SK-N-MC (cell line): Measurements from ENCODE around the gene CD27.

ENCODE experiments used
- DNase-seq: peaks from one replicate; pipeline ENCODE4 v3.0.0-alpha.2; 2011; ENCODE audit warnings: low read depth, low spot score
- H3K27ac ChIP-seq: fragments of 200-600 bp; sonication (generic); 2 replicates; pipeline ENCODE4 v1.5.1; 2016; ENCODE audit warnings: mixed run types
- H3K36me3 ChIP-seq: fragments of 200-600 bp; sonication (generic); 2 replicates; pipeline ENCODE4 v1.6.1; 2017; ENCODE audit warnings: antibody characterized with exemption, low read length, mixed read lengths; ENCODE audit not compliant: insufficient read depth
- H3K4me3 ChIP-seq: fragments of 200-600 bp; sonication (generic); 2 replicates; pipeline ENCODE4 v1.5.1; 2016
- H3K9ac ChIP-seq: fragments of 200-600 bp; sonication (generic); 2 replicates; pipeline ENCODE4 v1.8.0; 2017; ENCODE audit warnings: mixed run types, mixed read lengths; ENCODE audit not compliant: insufficient read length
- H3K9me3 ChIP-seq: fragments of 200-600 bp; sonication (generic); 2 replicates; pipeline ENCODE4 v1.6.1; 2017; ENCODE audit warnings: low read depth, mild to moderate bottlenecking, antibody characterized with exemption, low read length, moderate library complexity, mixed read lengths
- EZH2 ChIP-seq: fragments of 200-600 bp; sonication (generic); IDR thresholded peaks from one replicate; pipeline ENCODE4 v1.6.1; 2017; ENCODE audit warnings: antibody characterized with exemption
- FOXP2 ChIP-seq: optimal IDR thresholded peaks from 2 replicates; pipeline ENCODE3; 2011; ENCODE audit warnings: mild to moderate bottlenecking, moderate library complexity; ENCODE audit not compliant: insufficient read depth; ENCODE audit errors: extremely low read length, control extremely low read depth
- POLR2AphosphoS5 ChIP-seq: IDR thresholded peaks from 2 replicates; pipeline ENCODE4 v1.6.1; 2012; ENCODE audit warnings: mild to moderate bottlenecking, low read depth, low read length, borderline replicate concordance

The CD27 gene

DNA sequence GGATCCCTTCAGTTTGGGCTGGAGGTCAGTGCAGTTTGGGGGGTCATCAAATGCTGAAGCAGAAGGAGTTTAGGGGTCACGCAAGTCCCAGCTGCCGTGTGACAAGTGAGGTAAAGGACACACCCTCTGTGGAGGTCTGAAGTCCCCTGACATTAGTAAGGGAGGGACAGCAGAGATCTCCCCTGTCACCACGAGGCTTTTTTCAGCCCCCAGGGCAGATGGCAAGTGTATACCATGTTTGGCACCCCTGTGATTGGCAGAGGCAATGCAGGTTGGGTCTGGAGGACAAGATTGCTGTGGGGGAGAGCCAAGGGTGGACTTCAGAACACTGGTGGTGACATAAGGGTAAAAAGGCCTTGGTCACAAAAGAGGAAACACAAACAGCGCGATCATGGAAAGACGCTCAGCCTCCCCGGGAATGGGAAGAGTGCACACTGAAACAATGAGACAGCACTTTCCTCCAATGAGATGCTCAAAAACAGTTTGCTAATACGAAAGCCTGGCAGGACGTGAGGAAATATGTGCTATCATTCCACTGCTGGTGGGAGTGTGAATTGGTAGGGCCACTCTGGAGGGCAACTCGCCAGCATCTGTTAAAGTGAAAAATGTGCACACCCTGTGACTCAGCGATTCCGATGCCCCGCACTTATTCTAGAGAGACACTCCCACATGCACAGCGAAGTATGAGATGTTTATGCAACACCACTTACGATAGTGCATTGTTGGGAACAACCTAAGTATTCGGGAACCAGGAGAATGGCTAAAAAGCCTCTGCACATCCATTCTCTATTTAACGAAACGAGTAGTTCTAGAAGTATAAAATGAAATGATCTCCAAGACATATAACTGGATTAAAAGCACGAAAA lies 14.4 kb upstream of the CD27 start:
- TF ChIP-seq FOXP2 (no peak), EZH2 (no peak)
- Histone ChIP-seq H3K9me3 (no peaks in the 10 kb centered on the region), H3K9ac (peak overlapping the region; percentile 13), H3K36me3 (no peaks in the 10 kb centered on the region), H3K4me3 (peak overlapping the region; percentile 41), H3K27ac (peak overlapping the region; percentile 53; the same call in 1 of the 2 replicates)
- peak; percentile 10 for DNase-seq

- Histone ChIP-seq H3K4me3 (no peak overlapping the region), H3K27ac (no peak overlapping the region), H3K9ac (no peak overlapping the region), H3K36me3 (no peaks in the 10 kb centered on the region), H3K9me3 (no peaks in the 10 kb centered on the region)
- no peak for TF ChIP-seq EZH2
- no peak for TF ChIP-seq FOXP2
- no peak for TF ChIP-seq POLR2AphosphoS5
- no peak for DNase-seq
Observed at GRCh38 chr12:6432991-6433390, 11.8 kb upstream of the CD27 start.

GRCh38 chr12:6434205-6435140 lies 10.3 kb upstream of the CD27 start:
- no peak overlapping the region for H3K27ac ChIP-seq
- no peak for DNase-seq
- no peaks in the 10 kb centered on the region for H3K9me3 ChIP-seq
- no peaks in the 10 kb centered on the region for H3K36me3 ChIP-seq
- no peak for TF ChIP-seq EZH2
- TF ChIP-seq POLR2AphosphoS5, result no peak
- TF ChIP-seq FOXP2, result no peak
- no peak overlapping the region for H3K4me3 ChIP-seq
- H3K9ac ChIP-seq, result no peak overlapping the region

DNA sequence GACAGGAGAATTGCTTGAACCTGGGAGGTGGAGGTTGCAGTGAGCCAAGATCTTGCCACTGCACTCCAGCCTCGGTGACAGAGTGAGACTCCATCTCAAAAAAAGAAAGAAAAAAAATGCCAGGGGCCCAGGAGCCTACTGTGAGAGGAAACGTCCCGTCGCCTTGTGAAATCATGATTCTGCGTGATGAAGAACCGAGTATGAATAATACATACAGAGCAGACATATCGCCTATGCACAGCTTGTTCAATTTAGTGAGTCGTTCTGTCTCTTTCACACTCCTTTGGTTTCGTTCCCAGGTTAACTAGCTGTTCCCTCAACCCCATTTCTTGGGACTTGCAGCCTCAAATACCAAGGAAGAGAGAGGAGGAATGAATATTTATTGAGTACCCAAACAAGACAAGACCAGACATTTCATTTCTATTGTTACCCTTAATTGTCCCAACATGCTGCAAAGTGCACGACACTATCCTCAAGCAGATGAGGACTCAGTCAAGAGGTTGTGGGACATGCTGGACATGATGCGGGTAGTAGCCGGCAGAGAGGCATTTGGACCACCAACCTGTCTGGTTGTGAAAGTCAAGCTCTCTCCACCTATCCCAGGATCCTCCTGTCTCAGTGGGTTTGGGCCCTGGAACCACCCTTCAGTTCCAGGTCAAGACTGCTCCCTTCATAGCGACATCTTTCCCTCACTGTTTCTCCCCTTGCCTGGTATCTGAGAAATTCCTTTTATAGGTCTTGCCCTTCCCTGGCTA lies 8.6 kb upstream of the CD27 start:
- Histone ChIP-seq H3K9me3 (no peaks in the 10 kb centered on the region), H3K36me3 (no peaks in the 10 kb centered on the region), H3K27ac (no peak overlapping the region), H3K9ac (no peak overlapping the region), H3K4me3 (no peak overlapping the region)
- DNase-seq, result no peak
- TF ChIP-seq FOXP2, result no peak
- TF ChIP-seq EZH2, result no peak
- no peak for TF ChIP-seq POLR2AphosphoS5

DNA sequence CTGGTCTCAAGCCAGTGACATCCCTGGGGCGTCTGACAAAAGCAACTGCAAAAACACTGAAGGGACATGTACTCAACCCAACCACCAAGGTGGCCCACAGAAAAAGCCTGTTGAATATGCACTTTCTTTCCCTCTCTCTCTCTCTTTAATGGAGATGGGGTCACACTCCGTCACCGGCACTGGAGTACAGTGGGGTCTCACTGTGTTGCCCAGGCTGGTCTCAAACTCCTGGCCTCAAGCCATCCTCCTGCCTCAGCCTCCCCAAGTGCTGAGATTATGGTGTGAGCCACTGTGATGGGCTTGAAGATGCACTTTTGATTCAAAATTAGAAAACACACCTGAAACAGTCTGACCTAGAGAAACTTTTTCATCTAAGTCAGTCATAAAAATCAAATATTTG lies 7.2 kb upstream of the CD27 start:
- no peak for DNase-seq
- TF ChIP-seq EZH2, result no peak
- no peak for TF ChIP-seq FOXP2
- TF ChIP-seq POLR2AphosphoS5, result no peak
- Histone ChIP-seq H3K36me3 (no peaks in the 10 kb centered on the region), H3K27ac (no peak overlapping the region), H3K9me3 (no peaks in the 10 kb centered on the region), H3K4me3 (no peak overlapping the region), H3K9ac (no peak overlapping the region)

- Histone ChIP-seq H3K9ac (no peak overlapping the region), H3K4me3 (no peak overlapping the region), H3K9me3 (no peaks in the 10 kb centered on the region), H3K36me3 (no peaks in the 10 kb centered on the region), H3K27ac (no peak overlapping the region)
- TF ChIP-seq FOXP2, result no peak
- no peak for TF ChIP-seq POLR2AphosphoS5
- no peak for TF ChIP-seq EZH2
- DNase-seq, result no peak
Observed at GRCh38 chr12:6438345-6438744, 6.4 kb upstream of the CD27 start.

- TF ChIP-seq EZH2 (no peak), POLR2AphosphoS5 (no peak), FOXP2 (no peak)
- DNase-seq, result no peak
Observed at GRCh38 chr12:6440391-6440790, 4.4 kb upstream of the CD27 start.

DNA sequence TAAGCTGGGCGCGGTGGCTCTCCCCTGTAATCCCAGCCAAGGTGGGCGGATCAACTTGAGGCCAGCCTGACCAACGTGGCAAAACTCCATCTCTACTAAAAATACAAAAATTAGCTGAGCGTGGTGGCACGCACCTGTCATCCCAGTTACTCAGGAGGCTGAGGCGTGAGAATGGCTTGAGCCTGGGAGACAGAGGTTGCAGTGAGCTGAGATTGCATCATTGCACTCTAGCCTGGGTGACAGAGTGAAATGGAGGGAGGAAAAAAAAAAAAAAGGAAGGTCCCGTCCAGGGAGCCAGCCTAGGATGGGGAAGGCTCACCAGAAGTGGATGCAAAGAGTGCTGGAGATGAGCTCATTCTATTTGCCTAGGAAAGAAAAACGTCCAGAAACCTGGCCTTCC lies 1.9 kb upstream of the CD27 start:
- no peak overlapping the region for H3K9ac ChIP-seq
- DNase-seq, result no peak
- TF ChIP-seq POLR2AphosphoS5 (no peak), EZH2 (no peak), FOXP2 (no peak)
- H3K9me3 ChIP-seq, result no peaks in the 10 kb centered on the region
- no peak overlapping the region for H3K27ac ChIP-seq
- H3K4me3 ChIP-seq, result no peak overlapping the region
- no peaks in the 10 kb centered on the region for H3K36me3 ChIP-seq

More at GRCh38 chr12:6440391-6440790, 4.4 kb upstream of the CD27 start:
- H3K36me3 ChIP-seq, result no peaks in the 10 kb centered on the region
- no peak overlapping the region for H3K27ac ChIP-seq
- H3K9me3 ChIP-seq, result no peaks in the 10 kb centered on the region
- no peak overlapping the region for H3K9ac ChIP-seq
- no peak overlapping the region for H3K4me3 ChIP-seq
